CD4-positive, alpha-beta T cell treated with Interleukin-15 for 4 hours (primary cell): ENCODE results near the gene PACS2.
"Not testable (repeated sequence)": the region's sequence is repeated elsewhere in the genome, so short reads cannot be mapped to it uniquely, and the experiment has no call there.

Experiments used
- DNase-seq: peaks from one replicate; pipeline ENCODE4 v3.0.0-alpha.2; 2020; ENCODE audit warnings: low spot score

Gene PACS2

GRCh38 chr14:105288936-105289335 is 25.6 kb upstream of the PACS2 start:
- DNase-seq: not testable (repeated sequence)

DNA sequence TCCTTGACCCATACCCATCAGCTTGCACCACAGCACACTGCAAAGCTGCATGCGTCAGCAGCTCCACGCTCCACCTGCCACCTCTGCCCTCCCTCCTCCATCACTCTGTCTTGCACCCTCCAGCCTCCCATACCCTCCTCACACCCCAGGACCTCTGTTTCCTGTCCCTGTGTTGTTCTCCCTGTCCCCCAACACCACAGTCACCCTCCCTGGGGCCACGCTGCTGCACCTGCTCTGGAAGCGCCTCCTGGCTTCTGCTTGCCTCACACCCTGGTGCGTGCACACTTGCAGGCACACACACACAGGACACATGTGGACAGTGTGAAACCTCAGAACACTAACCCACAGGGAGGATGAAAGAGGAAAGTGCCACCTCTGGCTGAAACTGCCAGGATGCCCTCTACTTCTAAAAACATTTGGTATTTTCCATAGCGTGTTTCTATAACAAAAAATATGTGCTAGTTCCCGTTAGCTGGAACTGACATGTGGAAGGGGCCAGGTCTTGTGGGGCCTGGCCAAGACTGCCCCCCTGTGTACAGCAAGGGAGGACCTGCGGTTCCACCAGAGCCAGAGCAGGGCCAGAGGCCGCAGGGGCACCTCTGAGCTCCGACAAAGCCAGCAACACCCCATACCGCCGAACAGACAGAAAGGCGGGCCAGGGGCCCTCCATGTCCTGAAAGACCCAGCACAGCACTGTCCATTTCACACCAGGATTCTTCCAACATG is 23.8 kb upstream of the PACS2 start:
- no peak for DNase-seq

DNA sequence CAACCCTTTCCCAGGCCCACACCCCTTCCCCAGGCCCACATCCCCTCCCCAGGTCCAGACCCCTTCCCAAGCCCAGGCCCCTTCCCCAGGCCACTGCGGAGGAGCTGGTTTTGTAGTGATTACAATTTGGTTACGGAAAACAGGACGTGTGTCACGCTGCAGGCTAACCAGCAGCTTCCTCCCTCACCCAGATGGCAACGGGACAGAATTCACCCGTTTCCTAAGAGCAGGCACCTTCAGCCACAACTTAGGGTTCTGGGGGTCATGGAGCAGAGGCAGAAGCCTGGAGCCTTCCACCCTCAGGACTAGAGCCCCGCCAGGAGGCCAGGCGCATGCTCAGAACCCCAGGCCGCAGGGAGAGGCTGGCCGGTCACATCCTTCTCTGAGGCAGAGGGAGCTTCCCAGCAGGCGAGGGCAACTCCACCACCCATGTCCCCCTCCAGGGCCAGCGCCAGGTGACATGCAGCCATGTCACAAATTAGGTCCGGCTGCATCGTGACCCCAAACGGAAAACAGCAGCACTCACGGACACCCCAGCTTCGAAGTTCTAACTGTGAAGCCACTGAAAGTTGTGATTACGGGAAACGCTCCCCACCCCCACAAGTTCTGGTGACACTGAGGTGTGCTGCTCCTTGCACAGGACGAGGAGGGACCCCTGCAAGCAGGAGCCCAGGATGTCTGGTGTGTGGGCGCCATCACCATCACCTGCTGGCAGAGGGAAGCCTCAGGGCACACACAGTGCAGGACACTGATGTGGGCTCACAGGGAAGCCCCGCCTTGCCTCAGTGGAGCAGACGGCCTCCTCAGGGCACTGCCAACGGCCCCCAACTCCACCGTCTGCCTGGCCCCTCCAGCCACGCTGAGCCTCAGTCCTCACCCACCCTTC is 21.5 kb upstream of the PACS2 start:
- no peak for DNase-seq

DNA sequence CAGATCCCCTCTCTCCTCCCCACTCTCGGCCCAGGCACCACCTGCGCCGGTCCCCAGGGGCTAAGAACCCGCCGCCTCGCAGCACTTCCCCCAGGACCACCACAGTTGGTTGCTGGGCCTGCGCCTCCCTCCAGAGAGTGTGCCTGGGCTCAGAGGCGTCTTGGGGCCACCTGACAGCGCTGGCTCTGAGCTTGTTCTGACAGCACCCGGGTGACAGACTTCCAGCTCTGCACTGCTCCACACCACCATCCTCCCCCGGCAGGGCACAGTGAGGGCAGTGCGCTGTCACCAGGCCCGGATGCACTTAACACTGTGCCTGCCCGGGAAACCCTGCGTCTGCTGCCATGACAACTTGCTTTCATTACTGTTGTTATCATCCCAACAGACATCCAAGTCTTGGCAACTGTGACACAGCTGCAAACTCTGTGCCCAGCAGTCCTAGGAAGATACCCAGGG is 20.4 kb upstream of the PACS2 start:
- peak; percentile 70 for DNase-seq

DNA sequence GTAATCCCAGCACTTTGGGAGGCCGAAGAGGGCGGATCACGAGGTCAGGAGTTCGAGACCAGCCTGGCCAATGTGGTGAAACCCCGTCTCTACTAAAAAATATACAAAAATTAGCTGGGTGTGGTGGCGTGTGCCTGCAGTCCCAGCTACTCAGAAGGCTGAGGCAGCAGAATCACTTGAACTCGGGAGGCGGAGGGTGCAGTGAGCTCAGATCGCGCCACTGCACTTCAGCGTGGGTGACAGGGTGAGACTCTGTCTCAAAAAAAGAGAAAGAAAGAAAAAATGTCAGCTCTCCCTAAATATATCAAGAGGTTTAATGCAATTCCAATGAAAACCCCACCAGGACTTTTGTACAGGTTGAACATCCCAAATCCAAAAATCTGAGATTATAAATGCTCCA is 17.2 kb upstream of the PACS2 start:
- not testable (repeated sequence) for DNase-seq

DNA sequence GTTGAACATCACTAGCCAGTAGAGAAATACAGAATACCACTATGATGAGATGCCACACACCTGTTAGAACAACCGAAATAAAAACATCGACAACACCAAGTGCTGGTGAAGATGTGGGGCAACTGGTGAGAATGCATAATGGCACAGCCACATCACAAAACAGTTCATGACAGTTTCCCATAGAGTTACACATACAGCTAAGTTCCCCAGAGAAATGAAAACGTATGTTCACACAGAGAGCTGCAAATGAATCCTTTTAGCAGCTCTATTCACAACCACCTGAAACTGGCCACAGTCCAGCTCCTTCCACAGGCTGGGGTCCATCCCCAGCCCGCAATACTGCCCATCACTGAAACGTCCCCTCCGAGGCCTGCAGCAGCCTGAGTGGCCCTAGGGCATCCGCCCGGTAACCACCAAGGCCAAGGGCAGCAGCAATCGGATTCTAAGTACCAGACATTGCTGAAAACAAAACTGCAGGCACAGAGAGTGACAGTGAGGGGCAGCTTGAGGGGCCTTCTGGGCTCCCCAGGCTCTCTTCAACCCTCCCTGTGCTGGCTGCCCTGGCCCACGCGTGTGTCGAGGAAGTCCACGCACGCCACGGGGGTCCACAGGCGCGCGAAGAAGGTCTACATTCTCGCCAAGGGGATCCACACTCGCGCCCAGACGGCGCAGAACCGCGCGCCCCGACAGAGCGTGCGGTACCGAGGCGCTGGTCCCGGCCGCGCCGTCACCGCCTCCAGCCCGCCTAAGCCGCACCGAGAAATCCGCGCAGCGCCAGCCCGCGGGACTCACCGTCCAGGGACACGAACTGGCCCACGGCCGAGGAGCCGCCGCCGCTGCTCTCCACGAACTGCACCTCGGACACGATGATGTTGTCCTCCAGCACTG is 14.7 kb upstream of the PACS2 start:
- DNase-seq: no peak

DNA sequence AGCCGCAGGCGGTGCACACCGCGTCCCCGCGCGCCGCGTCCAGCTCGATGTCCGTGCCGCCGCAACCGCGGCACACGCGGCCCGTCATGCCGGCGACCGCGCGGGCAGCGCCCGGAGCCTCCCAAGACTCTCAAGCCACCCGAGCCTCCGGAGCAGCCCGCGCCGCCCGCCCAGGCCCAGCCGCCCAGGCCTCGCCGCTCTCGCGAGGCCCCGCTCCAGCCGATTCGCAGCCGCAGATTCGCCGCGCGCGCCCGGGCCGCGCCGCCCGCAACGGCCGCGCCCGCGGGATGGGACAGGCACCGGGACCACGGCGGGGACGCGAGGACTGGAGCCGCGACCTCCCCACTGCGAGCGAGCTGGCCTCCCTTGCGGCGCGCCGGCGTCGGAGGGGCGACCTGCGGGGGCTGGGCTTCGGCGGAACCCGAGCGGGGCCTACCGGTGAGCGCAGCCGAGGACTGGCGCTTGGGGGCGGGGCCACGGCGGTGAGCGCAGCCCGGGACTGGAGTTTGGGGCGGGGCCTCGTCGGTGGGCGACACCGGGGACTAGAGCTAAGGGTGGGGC is 13.9 kb upstream of the PACS2 start, which contains the start of gene BRF1:
Gene BRF1, minus strand, starts transcription at position 460 of the 561 bp plus-strand sequence. Its CDS starts 372 bp downstream, at position 88.
- DNase-seq: peak; percentile 97

- peak; percentile 98 for DNase-seq
These were observed 13.2 kb upstream of the PACS2 start for GRCh38 chr14:105301103-105301914.

- DNase-seq: not testable (repeated sequence)
These were observed 12.7 kb upstream of the PACS2 start for GRCh38 chr14:105301915-105302249.

DNA sequence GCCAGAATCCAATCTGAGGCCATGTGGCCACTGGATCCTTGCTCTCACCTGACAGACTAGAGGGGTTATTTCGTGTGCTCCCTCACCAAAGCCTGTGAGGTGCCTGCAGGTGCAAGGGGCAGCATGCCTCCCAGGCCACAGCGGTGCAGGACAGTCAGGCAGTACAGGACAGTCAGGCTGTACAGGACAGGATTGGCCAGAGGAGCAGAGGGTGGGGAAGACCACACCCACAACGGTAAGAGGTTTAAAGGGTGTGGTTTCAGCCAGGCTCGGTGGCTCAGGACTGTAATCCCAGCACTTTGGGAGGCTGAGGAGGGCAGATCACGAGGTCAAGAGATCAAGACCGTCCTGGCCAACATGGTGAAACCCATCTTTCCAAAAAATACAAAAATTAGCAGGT is 10.6 kb upstream of the PACS2 start:
- DNase-seq: no peak

- DNase-seq: no peak
These were observed 10.0 kb upstream of the PACS2 start for GRCh38 chr14:105304565-105304964.

DNA sequence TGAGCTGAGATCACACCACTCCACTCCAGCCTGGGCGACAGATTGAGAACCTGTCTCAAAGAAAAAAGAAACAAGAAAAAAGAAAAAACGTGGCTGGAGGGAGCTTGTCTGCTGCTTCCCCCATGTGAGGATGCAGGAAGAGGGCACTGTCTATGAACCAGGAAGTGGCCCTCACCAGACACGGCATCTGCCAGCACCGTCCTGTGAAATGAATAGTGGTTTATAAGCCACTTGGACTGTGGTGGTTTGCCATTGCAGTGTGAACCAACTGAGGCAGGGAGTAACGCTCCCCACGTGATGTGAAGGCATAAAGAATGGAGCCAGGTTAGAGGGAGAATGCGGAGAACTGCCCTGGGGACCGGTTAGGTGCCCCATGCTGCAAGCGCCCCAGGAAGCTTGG is 9.2 kb upstream of the PACS2 start:
- DNase-seq: peak; percentile 5

DNA sequence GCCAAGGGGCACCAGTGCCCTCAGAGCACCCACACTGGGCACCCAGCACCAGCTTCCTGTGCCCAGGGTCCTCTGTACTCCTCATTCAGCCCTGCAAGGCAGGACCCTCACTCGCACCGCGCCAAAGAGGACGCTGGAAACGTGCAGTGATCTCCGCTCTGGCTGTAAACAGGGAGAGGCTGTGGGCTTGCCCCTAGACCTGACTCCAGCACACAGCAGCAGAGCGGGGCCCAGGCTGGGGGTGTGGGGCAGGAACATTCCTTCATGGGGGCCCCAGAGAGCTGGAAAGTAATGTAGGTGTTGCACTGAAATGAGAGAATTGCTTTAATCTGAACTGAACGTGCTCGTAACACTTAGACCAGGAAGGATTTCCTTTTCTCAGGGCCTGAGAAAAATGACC is 8.8 kb upstream of the PACS2 start:
- no peak for DNase-seq

DNA sequence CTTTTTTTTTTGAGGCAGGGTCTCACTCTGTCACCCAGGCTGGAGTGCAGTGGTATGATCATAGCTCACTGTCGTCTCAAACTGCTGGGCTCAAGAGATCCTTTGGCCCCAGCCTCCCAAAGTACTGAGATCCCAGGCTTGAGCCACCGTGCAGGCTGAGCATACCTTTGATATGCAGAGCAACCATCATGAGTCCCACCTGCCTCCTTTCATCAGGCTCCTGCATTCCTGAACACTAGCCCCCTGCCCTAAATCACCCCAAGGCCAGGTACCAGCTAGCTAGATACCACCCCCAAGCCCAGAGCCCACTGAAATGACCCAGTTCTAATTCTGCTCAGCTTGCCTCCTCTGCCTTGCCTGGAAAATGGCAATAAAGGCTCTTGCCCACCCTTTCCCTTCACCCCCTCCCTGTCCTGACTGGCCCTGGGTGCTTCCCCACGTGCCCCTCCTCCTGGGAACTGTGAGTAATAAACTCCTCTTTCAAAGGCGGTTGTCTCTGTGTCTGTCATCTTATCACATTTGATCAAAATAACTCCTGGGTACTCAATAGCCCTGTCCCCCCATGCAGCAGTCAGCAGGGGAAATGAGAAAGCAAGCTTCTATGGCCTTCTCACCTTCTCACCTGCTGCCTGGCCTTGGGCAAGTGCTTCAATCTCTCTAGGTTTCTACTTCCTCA is 7.4 kb upstream of the PACS2 start:
- DNase-seq: no peak

GRCh38 chr14:105309371-105309770 is 5.2 kb upstream of the PACS2 start:
- no peak for DNase-seq

DNA sequence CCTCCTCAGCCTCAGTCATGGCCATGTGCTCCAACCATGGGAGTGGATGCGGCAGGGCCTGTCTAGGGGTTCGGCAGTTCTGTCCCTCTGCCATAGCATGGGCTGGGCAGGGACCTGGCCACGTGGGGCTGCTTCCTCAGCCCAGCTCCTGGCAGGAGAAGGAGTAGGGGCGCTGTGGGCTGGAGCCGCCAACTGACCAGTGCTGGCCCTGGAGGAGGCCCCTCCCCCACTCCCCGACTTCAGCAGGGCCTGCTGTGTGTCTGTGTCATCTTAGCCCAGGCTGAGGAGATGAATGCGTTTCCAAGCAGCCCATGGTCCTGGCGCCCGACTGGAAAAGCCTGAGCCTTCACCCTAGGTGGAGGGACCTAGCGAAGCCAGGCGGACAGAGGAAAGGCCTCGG is 2.7 kb upstream of the PACS2 start:
- DNase-seq: no peak

GRCh38 chr14:105312973-105313372 is 1.6 kb upstream of the PACS2 start:
- no peak for DNase-seq

DNA sequence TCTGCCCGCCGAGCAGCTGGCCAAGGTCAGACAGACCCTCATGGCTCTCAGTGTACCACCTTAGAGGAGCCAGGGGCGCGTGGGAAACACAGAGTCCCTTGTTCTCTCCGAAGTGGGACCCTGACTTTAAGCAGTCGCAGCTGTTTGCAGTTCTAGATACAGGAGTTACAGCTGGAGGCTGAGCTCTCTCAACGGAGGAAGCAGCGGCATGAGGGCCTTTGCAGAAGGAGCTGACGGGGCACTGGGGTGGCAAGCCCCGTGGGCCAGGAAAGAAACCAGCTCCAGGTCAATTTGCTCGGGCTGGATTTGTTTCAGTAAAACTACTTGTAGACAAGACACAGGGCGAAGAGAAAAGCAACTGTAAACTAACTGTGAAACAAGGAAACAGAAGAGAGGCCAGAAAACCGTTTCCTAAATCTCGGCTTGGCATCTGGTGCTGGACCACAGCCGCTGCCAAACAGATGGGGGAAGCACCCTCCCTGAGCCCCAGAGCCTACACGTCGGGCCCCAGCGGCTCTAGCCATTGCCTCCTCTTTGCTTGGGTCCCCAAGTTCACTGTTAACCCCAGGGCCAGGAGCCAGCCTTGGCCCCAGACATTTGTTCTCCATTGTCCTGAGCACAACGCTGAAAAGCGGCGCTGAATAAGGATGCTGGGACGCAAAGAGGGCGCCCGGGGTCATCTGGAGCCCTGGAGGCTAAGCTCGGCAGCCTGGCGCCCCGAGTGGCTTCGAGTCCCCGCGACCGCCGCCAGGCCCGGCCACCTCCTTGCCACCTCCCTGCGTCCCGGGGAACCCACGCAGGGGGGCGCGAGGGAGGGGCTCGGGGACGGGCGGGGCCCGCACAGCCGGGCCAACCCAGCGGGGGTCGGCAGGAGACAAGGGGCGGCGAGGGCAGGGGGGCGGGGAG is 914 bp upstream of the PACS2 start:
- no peak for DNase-seq

DNA sequence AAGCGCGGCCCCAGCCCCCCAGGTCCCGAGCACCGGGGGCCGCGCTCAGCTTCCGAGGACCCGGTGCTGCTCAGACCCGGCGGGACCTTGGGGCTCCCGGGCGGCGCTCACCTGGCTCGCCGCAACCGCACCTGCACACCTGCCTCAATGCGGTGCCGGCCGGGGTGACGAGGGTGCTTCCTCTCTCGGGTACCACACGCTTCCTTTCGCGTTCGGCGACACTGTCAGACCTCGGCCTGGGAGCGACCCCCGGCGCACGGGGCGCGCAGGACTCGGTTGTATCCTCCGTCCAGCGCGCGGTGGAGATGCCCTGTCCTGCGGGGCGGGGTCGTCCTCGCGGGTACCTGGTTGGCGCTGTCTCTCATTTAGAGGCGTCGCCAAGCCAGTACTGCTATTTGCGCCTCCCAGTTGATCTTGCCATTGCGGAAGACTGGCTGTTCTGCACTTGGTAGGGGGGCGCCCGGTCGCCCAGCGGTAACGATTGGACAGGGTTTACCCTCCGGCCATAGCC is 718 bp downstream of the PACS2 start:
- DNase-seq: peak; percentile 40
